Activated naive CD8-positive, alpha-beta T cell treated with anti-CD3 and anti-CD28 coated beads for 36 hours (primary cell): ENCODE results near the gene POLR3K. TPM values are rescaled to one million over a fixed set of nuclear protein-coding genes. Genes with fewer than 3 reads are reported as not detected.
A peak's percentile ranks its signal among the peaks of the same experiment; 100 is the strongest.

ENCODE experiments used
- DNase-seq: peaks from one replicate; pipeline ENCODE4 v3.0.0; 2021
- H3K27ac Mint-ChIP-seq: one replicate; pipeline ENCODE4 v1.8.0; 2022; ENCODE audit warnings: mild to moderate bottlenecking, moderate library complexity, mixed read lengths
- H3K27me3 Mint-ChIP-seq: one replicate; pipeline ENCODE4 v1.8.0; 2022; ENCODE audit warnings: mild to moderate bottlenecking, mixed read lengths
- H3K36me3 Mint-ChIP-seq: one replicate; pipeline ENCODE4 v1.8.0; 2021; ENCODE audit warnings: mild to moderate bottlenecking, mixed read lengths
- H3K4me1 Mint-ChIP-seq: one replicate; pipeline ENCODE4 v1.8.0; 2021; ENCODE audit warnings: mixed read lengths
- H3K4me3 Mint-ChIP-seq: one replicate; pipeline ENCODE4 v1.8.0; 2022; ENCODE audit warnings: mild to moderate bottlenecking, moderate library complexity, mixed read lengths
- H3K9me3 Mint-ChIP-seq: one replicate; pipeline ENCODE4 v1.8.0; 2022; ENCODE audit warnings: mixed read lengths
- total RNA-seq, 2 experiments: library from RNA; stranded (reverse); gene quantifications; one replicate each; pipeline ENCODE4 v1.2.3, GENCODE V29; 2021

POLR3K gene
- 10 to 100 TPM; 55.3 to 56.0 TPM for total RNA-seq

- Mint-ChIP-seq H3K27ac (peak within 1 kb of the TSS; percentile 94), H3K4me1 (peaks cover 26% of the 10 kb centered on the region), H3K9me3 (no peaks in the 10 kb centered on the region), H3K36me3 (peaks cover 32% of the 10 kb centered on the region), H3K27me3 (no peaks in the 10 kb centered on the region), H3K4me3 (peak within 1 kb of the TSS; percentile 92)
- peak; percentile 98 for DNase-seq
These were observed at the start of gene POLR3K, which contains the start of gene SNRNP25 for GRCh38 chr16:53346-54236. Gene POLR3K, minus strand, starts transcription at chr16:53608. Its CDS starts 22 bp downstream, at chr16:53586. Gene SNRNP25, plus strand, starts transcription at chr16:53828. Its CDS starts 189 bp downstream, at chr16:54017.

DNA sequence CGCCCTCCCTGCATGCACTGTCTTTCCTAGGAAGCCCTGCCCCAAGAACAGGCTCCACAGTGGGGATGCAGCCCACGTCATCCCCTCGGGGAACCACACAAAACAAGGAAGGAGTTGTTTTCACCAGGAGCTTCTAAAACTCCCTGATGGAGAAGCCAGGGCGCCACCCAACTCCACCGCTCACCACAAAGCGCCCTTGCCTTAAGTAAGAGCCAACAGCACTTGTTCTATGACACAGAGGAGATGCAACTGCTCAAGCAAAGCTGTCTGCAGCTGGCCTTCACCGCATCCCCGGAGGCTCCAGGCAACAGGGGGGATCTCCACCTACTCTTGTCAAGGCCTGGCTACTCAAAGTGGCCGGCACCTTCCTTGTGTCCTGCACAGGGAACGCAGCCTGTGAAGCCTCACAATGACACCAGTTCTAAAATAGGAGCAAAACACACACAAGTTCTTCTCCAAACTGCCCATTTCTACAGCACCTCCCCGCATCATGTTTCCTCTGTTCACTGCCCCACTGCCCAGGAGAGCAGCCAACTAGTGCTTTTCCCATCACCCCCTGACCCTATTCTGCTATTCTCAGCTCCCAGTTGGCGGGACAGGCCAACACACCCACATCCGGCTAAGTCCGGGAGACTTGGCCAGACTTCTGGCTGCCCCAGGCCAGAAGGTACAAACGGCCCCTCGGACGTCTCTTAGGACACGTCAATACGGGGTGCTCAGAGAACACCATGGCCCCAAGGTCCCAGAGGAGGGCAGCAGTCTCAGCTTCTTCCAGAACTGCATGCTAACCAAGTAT, 48.9 kb upstream of the POLR3K start:
- Mint-ChIP-seq H3K36me3 (peaks cover 8% of the 10 kb centered on the region), H3K9me3 (no peaks in the 10 kb centered on the region), H3K27me3 (no peaks in the 10 kb centered on the region), H3K4me1 (peaks cover 1% of the 10 kb centered on the region), H3K27ac (no peak overlapping the region), H3K4me3 (no peak overlapping the region)
- DNase-seq = no peak

DNA sequence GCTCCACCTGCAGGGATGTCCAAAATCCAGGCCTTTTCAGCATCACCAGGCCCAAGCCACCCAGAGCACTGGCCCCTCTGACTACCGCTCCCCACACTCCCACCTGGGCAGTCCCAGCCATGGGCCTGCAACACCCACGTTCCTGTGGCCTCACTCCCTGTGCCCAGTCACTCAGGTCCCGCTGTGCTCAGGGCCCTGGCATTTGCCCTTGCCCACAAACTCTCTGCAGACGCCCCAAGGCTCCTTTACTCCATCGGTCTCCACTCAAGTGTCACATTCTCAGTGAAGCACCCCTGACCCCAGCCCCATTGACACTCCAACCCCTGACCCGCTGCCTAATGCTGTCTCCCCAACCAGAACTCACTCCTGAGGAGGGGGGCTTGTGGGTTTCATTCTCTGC, 48.2 kb upstream of the POLR3K start:
- DNase-seq = no peak
- no peaks in the 10 kb centered on the region for H3K27me3 Mint-ChIP-seq
- H3K36me3 Mint-ChIP-seq = peaks cover 10% of the 10 kb centered on the region
- H3K4me3 Mint-ChIP-seq = no peak overlapping the region
- no peaks in the 10 kb centered on the region for H3K4me1 Mint-ChIP-seq
- no peaks in the 10 kb centered on the region for H3K9me3 Mint-ChIP-seq
- no peak overlapping the region for H3K27ac Mint-ChIP-seq

DNA sequence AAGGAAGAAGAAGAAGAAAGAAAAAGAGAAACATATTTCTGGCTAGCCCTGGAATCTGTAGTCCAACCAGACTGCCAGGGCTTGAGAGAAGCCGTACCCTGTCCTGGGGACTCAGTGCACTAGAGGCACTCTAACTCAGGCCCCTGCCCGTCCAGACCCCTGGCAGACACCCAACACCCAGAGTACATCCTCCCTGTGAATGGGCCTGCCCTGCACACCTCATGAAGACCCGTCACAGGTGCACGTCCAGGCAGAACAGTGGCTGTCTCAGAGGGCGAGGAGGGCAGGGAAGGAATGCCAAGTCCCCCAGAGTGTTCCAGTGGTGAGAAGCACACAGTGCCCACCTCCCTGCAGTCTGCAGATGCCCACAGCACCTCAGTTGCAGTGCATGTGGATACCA, 47.6 kb upstream of the POLR3K start:
- Mint-ChIP-seq H3K4me3 (no peak overlapping the region), H3K27me3 (no peaks in the 10 kb centered on the region), H3K27ac (no peak overlapping the region), H3K36me3 (peaks cover 9% of the 10 kb centered on the region), H3K4me1 (no peaks in the 10 kb centered on the region), H3K9me3 (no peaks in the 10 kb centered on the region)
- no peak for DNase-seq

GRCh38 chr16:97822-98221, 44.4 kb upstream of the POLR3K start:
- no peak for DNase-seq
- Mint-ChIP-seq H3K27me3 (no peaks in the 10 kb centered on the region), H3K27ac (no peak overlapping the region), H3K4me3 (no peak overlapping the region), H3K36me3 (peaks cover 4% of the 10 kb centered on the region), H3K4me1 (no peaks in the 10 kb centered on the region), H3K9me3 (no peaks in the 10 kb centered on the region)

- Mint-ChIP-seq H3K27me3 (no peaks in the 10 kb centered on the region), H3K4me1 (no peaks in the 10 kb centered on the region), H3K36me3 (peaks cover 4% of the 10 kb centered on the region), H3K27ac (no peak overlapping the region), H3K9me3 (no peaks in the 10 kb centered on the region), H3K4me3 (no peak overlapping the region)
- DNase-seq = peak; percentile 91
These were observed 43.5 kb upstream of the POLR3K start for GRCh38 chr16:96935-97381.

DNA sequence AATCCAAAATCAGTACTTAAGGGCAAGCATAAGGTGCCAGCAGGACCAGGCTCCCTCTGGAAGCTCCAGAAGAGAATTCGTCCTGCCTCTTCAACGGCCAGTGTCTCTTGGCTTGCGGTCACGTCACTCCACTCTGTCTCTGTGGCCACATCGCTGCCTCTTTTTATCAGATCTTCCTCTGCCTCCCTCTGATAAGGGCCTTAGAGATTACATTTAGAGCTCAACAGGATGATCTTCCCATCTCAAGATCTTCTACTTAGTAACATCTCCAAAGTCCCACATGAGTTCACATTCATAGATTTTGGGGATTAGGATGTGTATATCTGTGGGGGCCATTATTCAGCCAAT, 41.5 kb upstream of the POLR3K start:
- no peaks in the 10 kb centered on the region for H3K4me1 Mint-ChIP-seq
- no peaks in the 10 kb centered on the region for H3K9me3 Mint-ChIP-seq
- H3K4me3 Mint-ChIP-seq = no peak overlapping the region
- H3K36me3 Mint-ChIP-seq = peaks cover 8% of the 10 kb centered on the region
- no peak overlapping the region for H3K27ac Mint-ChIP-seq
- DNase-seq = no peak
- no peaks in the 10 kb centered on the region for H3K27me3 Mint-ChIP-seq

- H3K36me3 Mint-ChIP-seq = peaks cover 10% of the 10 kb centered on the region
- H3K9me3 Mint-ChIP-seq = no peaks in the 10 kb centered on the region
- no peak for DNase-seq
- no peak overlapping the region for H3K27ac Mint-ChIP-seq
- H3K4me3 Mint-ChIP-seq = no peak overlapping the region
- H3K27me3 Mint-ChIP-seq = no peaks in the 10 kb centered on the region
- H3K4me1 Mint-ChIP-seq = no peaks in the 10 kb centered on the region
These were observed 39.3 kb upstream of the POLR3K start for GRCh38 chr16:92431-93339.

DNA sequence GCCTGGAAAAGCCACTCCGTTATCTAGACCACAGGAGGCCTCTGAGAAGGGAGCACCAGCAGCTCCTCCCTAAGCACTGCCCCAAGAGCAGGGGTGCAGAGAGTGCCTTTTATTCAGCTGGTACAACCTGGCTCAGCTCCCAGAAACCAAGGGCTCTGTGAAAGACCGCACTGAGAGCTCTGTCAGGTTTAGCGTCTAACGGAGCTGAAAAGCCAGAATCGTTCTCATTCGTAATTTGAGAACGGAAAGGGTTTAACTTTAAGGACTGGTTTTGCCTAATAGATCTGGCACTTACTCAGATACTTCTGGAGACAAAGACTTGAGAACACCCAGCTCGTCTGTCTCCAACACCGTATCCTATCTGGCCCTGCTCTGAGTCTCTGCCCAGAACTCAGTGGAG, 38.1 kb upstream of the POLR3K start:
- Mint-ChIP-seq H3K27me3 (no peaks in the 10 kb centered on the region), H3K4me1 (no peaks in the 10 kb centered on the region), H3K9me3 (no peaks in the 10 kb centered on the region), H3K36me3 (peaks cover 8% of the 10 kb centered on the region), H3K27ac (no peak overlapping the region), H3K4me3 (no peak overlapping the region)
- no peak for DNase-seq

GRCh38 chr16:89391-90302, 36.2 kb upstream of the POLR3K start:
- Mint-ChIP-seq H3K27me3 (no peaks in the 10 kb centered on the region), H3K36me3 (peaks cover 13% of the 10 kb centered on the region)
- DNase-seq = no peak

DNA sequence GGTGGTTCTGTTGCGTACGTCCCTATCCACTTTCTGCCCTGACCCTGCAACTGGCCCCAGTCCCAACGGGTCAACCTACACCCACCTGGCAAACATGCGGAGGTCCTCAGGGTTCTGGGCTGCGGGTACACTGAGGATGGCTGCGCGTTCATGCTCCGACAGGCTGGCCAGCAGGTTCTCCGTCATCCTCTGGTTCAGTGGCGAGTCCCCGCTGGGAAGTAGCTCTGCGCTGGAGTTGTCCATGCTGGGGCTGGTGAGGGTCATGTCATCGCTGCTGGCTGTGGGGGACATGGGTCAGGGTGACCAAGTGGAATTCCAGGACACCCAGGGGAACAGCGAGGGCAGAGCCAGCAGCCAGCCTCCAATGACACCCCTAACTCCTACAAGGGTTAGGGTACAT, 35.2 kb upstream of the POLR3K start:
- Mint-ChIP-seq H3K27ac (no peak overlapping the region), H3K27me3 (no peaks in the 10 kb centered on the region), H3K36me3 (peaks cover 19% of the 10 kb centered on the region), H3K9me3 (no peaks in the 10 kb centered on the region), H3K4me1 (peaks cover 18% of the 10 kb centered on the region), H3K4me3 (no peak overlapping the region)
- no peak for DNase-seq

More at GRCh38 chr16:89391-90302, 36.2 kb upstream of the POLR3K start:
- Mint-ChIP-seq H3K4me3 (no peak overlapping the region), H3K9me3 (no peaks in the 10 kb centered on the region), H3K4me1 (peaks cover 8% of the 10 kb centered on the region), H3K27ac (no peak overlapping the region)

- Mint-ChIP-seq H3K27me3 (no peaks in the 10 kb centered on the region), H3K27ac (no peak overlapping the region), H3K9me3 (no peaks in the 10 kb centered on the region), H3K4me3 (no peak overlapping the region), H3K36me3 (peaks cover 19% of the 10 kb centered on the region), H3K4me1 (peaks cover 21% of the 10 kb centered on the region)
- no peak for DNase-seq
These were observed 33.1 kb upstream of the POLR3K start for GRCh38 chr16:86483-86952.

GRCh38 chr16:85865-86264, 32.5 kb upstream of the POLR3K start:
- Mint-ChIP-seq H3K4me3 (no peak overlapping the region), H3K9me3 (no peaks in the 10 kb centered on the region), H3K36me3 (peaks cover 19% of the 10 kb centered on the region), H3K4me1 (peaks cover 21% of the 10 kb centered on the region), H3K27me3 (no peaks in the 10 kb centered on the region), H3K27ac (peak overlapping the region; percentile 54)
- DNase-seq = no peak

- Mint-ChIP-seq H3K4me1 (peaks cover 21% of the 10 kb centered on the region), H3K9me3 (no peaks in the 10 kb centered on the region), H3K36me3 (peaks cover 15% of the 10 kb centered on the region), H3K27me3 (no peaks in the 10 kb centered on the region), H3K27ac (peak overlapping the region; percentile 79), H3K4me3 (no peak overlapping the region)
- no peak for DNase-seq
These were observed 32.0 kb upstream of the POLR3K start for GRCh38 chr16:85407-85782.
